Upper lobe of left lung (tissue), 6 donors: Measurements from ENCODE around the gene COX6A1. TPM values are rescaled to one million over a fixed set of nuclear protein-coding genes. Genes with fewer than 3 reads are reported as not detected.

Source experiments
- ATAC-seq, 2 donors: fragments of 200-7000 bp; cut with Tn5 transposase; one replicate each; pipeline ENCODE4 v1.9.1; 2022; ENCODE audit warnings: mild to moderate bottlenecking in 2 of 2, moderate library complexity in 2 of 2; ENCODE audit not compliant: low FRiP score in 2 of 2
- DNase-seq, 2 donors: peaks; one replicate each; pipeline ENCODE4 v3.0.0-alpha.2; 2019 to 2020
- H3K27ac ChIP-seq, 4 donors: fragments of 200-600 bp; sonication (generic); one replicate each; pipeline ENCODE4 v1.5.1; 2016 to 2019
- H3K27me3 ChIP-seq, 4 donors: fragments of 200-600 bp; sonication (generic); one replicate each; pipeline ENCODE4 v1.5.1; 2017 to 2019
- H3K36me3 ChIP-seq, 4 donors: fragments of 200-600 bp; sonication (generic); one replicate each; pipeline ENCODE4 v1.5.1; 2016 to 2019
- H3K4me1 ChIP-seq, 4 donors: fragments of 200-600 bp; sonication (generic); one replicate each; pipeline ENCODE4 v1.5.1; 2018 to 2019
- H3K4me3 ChIP-seq, 4 donors: fragments of 200-600 bp; sonication (generic); one replicate each; pipeline ENCODE4 v1.5.1; 2017 to 2019; ENCODE audit warnings: mild to moderate bottlenecking in 2 of 4, moderate library complexity in 1 of 4
- H3K9me3 ChIP-seq, 4 donors: fragments of 200-600 bp; sonication (generic); one replicate each; pipeline ENCODE4 v1.5.1; 2018 to 2019
- EP300 ChIP-seq, 4 donors: sonication (generic); formaldehyde crosslinking; IDR thresholded peaks; one replicate each; pipeline ENCODE4 v1.5.1; 2017; ENCODE audit warnings: antibody characterized with exemption in 4 of 4, control low read depth in 2 of 4
- POLR2A ChIP-seq, 4 donors: fragments of 450-650 bp; IDR thresholded peaks; one replicate each; pipeline ENCODE4 v1.5.1; 2016 to 2017; ENCODE audit warnings: antibody characterized with exemption in 4 of 4, mild to moderate bottlenecking in 2 of 4
- POLR2AphosphoS5 ChIP-seq, 2 donors: sonication (generic); formaldehyde crosslinking; IDR thresholded peaks; one replicate each; pipeline ENCODE4 v1.5.1; 2017; ENCODE audit warnings: antibody characterized with exemption in 2 of 2
- WGBS, 2 donors: methylation state at CpG; one replicate each; pipeline ENCODE4 v1.1.5; 2017 to 2018; 5-methylcytosine and 5-hydroxymethylcytosine counted together
- total RNA-seq, 6 donors: library from RNA; depleted of rRNA in 4 of 6; stranded (reverse); fragments of >200 nt in 4 of 6; gene quantifications; one replicate each; pipeline versions ENCODE4 v1.1.0 to v1.2.1, GENCODE V29; 2016 to 2021
- TF ChIP-seq, protein P1 (sequence below), 6 experiments: fragments of 450-650 bp in 4 of 6; fragments of 200-600 bp in 2 of 6; sonication (generic) in 2 of 6; IDR thresholded peaks; one replicate each; pipeline ENCODE4 v1.5.1; 2016 to 2019; ENCODE audit warnings: antibody characterized with exemption in 6 of 6
- donor health status: DM: no; HTN: no; CAD: no; lungs with moderate emphysema.
- donor health status: DM: no; HTN: yes; CAD: no; lungs with severe emphysema.

The COX6A1 gene
- total RNA-seq, 6 donors from 2014 or later: 131 to 733 (median 324) TPM

DNA sequence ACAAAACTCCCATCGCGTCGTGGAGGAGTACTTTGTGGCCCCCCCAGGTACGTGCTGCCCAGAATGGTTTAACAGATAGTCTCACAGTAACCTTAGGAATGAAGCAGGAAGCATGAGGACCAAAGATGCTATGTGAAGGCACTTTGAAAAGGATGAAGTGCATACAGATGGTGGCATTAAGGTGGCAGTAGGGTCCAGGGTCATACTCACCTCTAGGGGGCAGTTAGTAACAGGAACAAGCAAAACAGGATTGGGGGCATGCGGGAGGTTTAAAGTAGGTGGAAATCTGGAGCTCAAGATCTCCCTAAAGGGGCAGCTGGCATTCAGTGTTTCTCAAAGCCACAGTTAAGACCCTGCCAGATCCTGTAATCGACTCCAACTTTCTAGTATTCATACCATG, 19.2 kb downstream of the COX6A1 start:
- no peak overlapping the region for H3K4me3 ChIP-seq
- TF ChIP-seq, protein P1, sequence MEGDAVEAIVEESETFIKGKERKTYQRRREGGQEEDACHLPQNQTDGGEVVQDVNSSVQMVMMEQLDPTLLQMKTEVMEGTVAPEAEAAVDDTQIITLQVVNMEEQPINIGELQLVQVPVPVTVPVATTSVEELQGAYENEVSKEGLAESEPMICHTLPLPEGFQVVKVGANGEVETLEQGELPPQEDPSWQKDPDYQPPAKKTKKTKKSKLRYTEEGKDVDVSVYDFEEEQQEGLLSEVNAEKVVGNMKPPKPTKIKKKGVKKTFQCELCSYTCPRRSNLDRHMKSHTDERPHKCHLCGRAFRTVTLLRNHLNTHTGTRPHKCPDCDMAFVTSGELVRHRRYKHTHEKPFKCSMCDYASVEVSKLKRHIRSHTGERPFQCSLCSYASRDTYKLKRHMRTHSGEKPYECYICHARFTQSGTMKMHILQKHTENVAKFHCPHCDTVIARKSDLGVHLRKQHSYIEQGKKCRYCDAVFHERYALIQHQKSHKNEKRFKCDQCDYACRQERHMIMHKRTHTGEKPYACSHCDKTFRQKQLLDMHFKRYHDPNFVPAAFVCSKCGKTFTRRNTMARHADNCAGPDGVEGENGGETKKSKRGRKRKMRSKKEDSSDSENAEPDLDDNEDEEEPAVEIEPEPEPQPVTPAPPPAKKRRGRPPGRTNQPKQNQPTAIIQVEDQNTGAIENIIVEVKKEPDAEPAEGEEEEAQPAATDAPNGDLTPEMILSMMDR (IDR thresholded peaks at IDR 0.05): no peak
- TF ChIP-seq EP300 (IDR thresholded peaks at IDR 0.05) (no peak), POLR2AphosphoS5 (IDR thresholded peaks at IDR 0.05) (no peak), POLR2A (IDR thresholded peaks at IDR 0.05) (no peak)
- peaks cover 33 to 87% (median 60%) of the 10 kb centered on the region in 4 donors for H3K36me3 ChIP-seq
- H3K27me3 ChIP-seq: no peaks in the 10 kb centered on the region
- 86 to 91% methylated on average over 6 of the region's 6 CpGs for WGBS, 2 donors
- H3K9me3 ChIP-seq: no peaks in the 10 kb centered on the region
- no peaks in the 10 kb centered on the region for H3K4me1 ChIP-seq
- DNase-seq: no peak
- no peak for ATAC-seq
- H3K27ac ChIP-seq: no peak overlapping the region

DNA sequence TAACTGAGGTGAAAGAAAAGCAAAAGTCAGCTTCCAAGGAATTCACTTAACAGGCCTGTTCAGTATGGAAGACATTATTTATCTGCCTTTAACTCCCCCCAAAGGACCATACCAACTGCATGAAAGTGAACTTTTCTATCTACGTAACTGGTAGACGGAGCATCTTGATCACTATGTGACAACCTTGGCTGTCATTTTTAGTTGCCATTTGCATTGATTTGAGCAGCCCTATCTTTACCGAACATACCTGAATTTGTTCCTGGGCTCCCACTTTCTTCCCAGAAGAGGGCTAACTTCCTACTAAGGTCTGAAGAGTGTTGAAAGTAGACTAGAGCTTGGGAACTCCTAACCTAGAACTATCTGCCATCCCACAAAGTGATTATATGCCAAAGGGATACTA, 22.2 kb downstream of the COX6A1 start:
- no peak overlapping the region for H3K4me3 ChIP-seq
- no peak for ATAC-seq
- H3K9me3 ChIP-seq: no peaks in the 10 kb centered on the region
- DNase-seq: no peak
- H3K36me3 ChIP-seq: peaks cover 50 to 100% (median 84%) of the 10 kb centered on the region in 4 donors
- 94 to 96% methylated on average over 3 of the region's 3 CpGs for WGBS, 2 donors
- TF ChIP-seq, protein P1 (IDR thresholded peaks at IDR 0.05): no peak
- no peak for TF ChIP-seq POLR2AphosphoS5 (IDR thresholded peaks at IDR 0.05)
- TF ChIP-seq POLR2A (IDR thresholded peaks at IDR 0.05): no peak
- no peak for TF ChIP-seq EP300 (IDR thresholded peaks at IDR 0.05)
- no peaks in the 10 kb centered on the region for H3K27me3 ChIP-seq
- H3K27ac ChIP-seq: no peak overlapping the region
- H3K4me1 ChIP-seq: no peaks in the 10 kb centered on the region

DNA sequence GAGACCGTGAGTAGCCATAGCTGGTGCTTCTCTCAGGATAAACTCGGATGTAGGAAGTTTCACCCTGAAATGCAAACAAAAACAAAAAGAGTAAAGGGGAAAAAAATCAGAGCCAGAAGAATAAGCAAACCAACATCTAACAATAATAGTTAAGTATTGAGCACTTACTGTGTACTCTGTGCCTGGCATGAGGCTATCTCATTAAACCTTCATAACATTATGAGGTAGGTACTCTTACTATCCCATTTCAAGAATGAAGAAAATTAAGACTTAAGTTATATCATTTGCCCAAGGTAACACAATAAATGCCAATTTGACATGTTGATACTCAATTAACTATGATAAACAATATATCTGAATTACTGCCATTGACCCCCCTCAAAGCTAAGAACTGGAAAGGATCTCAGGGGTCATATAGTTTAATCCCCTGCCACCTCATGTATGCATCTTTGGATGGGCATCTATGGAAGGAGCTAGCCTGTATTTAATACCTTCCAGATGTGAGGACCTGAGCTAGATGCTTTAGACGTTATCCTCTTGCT, 24.3 kb downstream of the COX6A1 start:
- Histone ChIP-seq H3K36me3 (peaks cover 48 to 100% (median 83%) of the 10 kb centered on the region in 4 donors), H3K9me3 (no peaks in the 10 kb centered on the region), H3K4me3 (no peak overlapping the region), H3K27me3 (no peaks in the 10 kb centered on the region), H3K27ac (no peak overlapping the region), H3K4me1 (peaks cover 7 to 14% (median 11%) of the 10 kb centered on the region in 4 donors)
- TF ChIP-seq, protein P1 (IDR thresholded peaks at IDR 0.05): no peak
- TF ChIP-seq POLR2AphosphoS5 (IDR thresholded peaks at IDR 0.05) (no peak), POLR2A (IDR thresholded peaks at IDR 0.05) (no peak), EP300 (IDR thresholded peaks at IDR 0.05) (no peak)
- DNase-seq (no peak), ATAC-seq (no peak)
- 86 to 89% methylated on average over 3 of the region's 3 CpGs for WGBS, 2 donors

DNA sequence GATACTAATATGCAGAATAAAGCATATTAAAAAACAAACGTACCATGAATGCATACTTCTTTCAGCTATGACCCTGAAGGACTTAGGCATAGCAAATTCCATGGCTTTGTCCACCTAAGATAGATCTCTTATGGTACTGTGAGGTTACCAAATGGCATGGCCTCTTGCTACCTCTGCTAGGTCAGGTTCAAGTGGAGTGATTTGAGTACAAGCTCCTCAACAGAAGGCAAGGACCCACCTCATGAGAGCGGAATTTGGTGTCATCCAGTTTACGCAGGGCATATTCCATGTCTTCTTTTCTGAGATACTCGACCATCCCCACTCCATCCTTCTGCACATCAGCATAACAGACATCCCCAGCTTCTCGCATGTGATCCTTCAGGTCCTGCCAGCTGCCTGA, 25.8 kb downstream of the COX6A1 start:
- H3K9me3 ChIP-seq: no peaks in the 10 kb centered on the region
- no peak overlapping the region for H3K27ac ChIP-seq
- H3K4me3 ChIP-seq: no peak overlapping the region
- TF ChIP-seq EP300 (IDR thresholded peaks at IDR 0.05) (no peak), POLR2AphosphoS5 (IDR thresholded peaks at IDR 0.05) (no peak), POLR2A (IDR thresholded peaks at IDR 0.05) (no peak)
- TF ChIP-seq, protein P1 (IDR thresholded peaks at IDR 0.05): no peak
- WGBS, 2 donors: 88 to 95% methylated on average over 5 of the region's 5 CpGs
- peaks cover 16 to 27% (median 21%) of the 10 kb centered on the region in 4 donors for H3K4me1 ChIP-seq
- peaks cover 40 to 88% (median 70%) of the 10 kb centered on the region in 4 donors for H3K36me3 ChIP-seq
- no peak for ATAC-seq
- DNase-seq: no peak
- no peaks in the 10 kb centered on the region for H3K27me3 ChIP-seq

DNA sequence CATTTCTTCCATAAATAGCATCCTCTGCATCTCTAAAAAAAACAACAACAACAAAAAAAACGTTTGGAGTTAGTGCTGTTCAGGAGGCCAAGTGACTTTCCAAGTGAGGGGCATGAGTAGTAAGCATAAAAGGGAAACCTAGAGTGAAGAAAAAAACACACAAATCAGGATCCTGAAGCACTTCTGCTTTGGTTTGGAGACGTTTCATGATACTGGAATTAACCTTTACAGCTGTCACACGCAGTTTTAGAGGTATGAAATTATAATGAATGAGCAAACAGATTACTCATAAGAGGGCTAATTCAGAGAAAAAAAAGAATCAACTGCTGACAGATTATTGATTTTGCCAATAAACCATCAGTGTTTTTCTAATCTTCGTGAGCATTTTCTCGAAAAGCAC, 27.8 kb downstream of the COX6A1 start:
- Histone ChIP-seq H3K9me3 (no peaks in the 10 kb centered on the region), H3K4me1 (peaks cover 24 to 37% (median 29%) of the 10 kb centered on the region in 4 donors), H3K27ac (no peak overlapping the region), H3K36me3 (peaks cover 24 to 68% (median 52%) of the 10 kb centered on the region in 4 donors), H3K4me3 (no peak overlapping the region), H3K27me3 (no peaks in the 10 kb centered on the region)
- 47 to 52% methylated on average over 5 of the region's 5 CpGs for WGBS, 2 donors
- DNase-seq (no peak), ATAC-seq (no peak)
- no peak for TF ChIP-seq EP300 (IDR thresholded peaks at IDR 0.05)
- TF ChIP-seq, protein P1 (IDR thresholded peaks at IDR 0.05): no peak
- TF ChIP-seq POLR2AphosphoS5 (IDR thresholded peaks at IDR 0.05): no peak
- no peak for TF ChIP-seq POLR2A (IDR thresholded peaks at IDR 0.05)
